HEK293 (cell line): ENCODE results near the gene GPHN.

ENCODE experiments used
- CTCF ChIP-seq: fragments of 450-650 bp; formaldehyde crosslinking; IDR thresholded peaks from 2 replicates; pipeline ENCODE4 v1.5.1; 2016; ENCODE audit warnings: missing biosample characterization, missing genetic modification characterization
- KLF16 ChIP-seq: fragments of 450-650 bp; formaldehyde crosslinking; IDR thresholded peaks from 2 replicates; pipeline ENCODE4 v1.5.1; 2017; ENCODE audit warnings: missing biosample characterization, missing genetic modification characterization
- ZNF623 ChIP-seq: fragments of 450-650 bp; formaldehyde crosslinking; IDR thresholded peaks from 2 replicates; pipeline ENCODE4 v1.5.1; 2016; ENCODE audit warnings: missing biosample characterization, missing genetic modification characterization
- ZNF624 ChIP-seq: fragments of 450-650 bp; formaldehyde crosslinking; IDR thresholded peaks from 2 replicates; pipeline ENCODE4 v1.5.1; 2017; ENCODE audit warnings: missing biosample characterization, missing genetic modification characterization

DNA sequence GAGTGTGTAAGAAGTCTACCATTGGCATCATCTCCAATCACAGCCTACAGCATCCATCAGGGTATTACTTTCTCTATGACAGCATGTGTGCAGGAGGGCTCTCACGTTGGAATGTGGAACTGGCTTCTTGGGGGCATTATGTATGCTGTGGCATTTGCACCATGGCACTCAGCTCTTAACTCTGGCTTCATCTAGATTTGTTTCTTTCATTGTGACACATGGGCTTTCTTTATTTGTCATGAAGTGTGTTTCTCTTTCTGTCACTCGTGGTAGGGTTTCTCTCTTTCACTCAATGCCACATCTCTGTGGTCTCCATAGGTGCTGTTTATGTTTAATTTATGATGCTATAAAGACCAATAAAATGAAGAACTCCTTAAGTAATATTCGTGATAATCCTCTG lies 490.1 kb downstream of the GPHN start:
- no peak for TF ChIP-seq KLF16 (tag by site-specific recombination)
- TF ChIP-seq ZNF623 (tag by site-specific recombination) = no peak
- no peak for TF ChIP-seq CTCF (tag by site-specific recombination)
- TF ChIP-seq ZNF624 = no peak
